Liver (tissue), 9 donors: ENCODE data around the gene KAZN. TPM values are rescaled to one million over a fixed set of nuclear protein-coding genes. Genes with fewer than 3 reads are reported as not detected.

Experiments
- DNase-seq: peaks from one replicate; pipeline ENCODE4 v3.0.0-alpha.2; 2017; ENCODE audit warnings: low spot score
- H3K27ac ChIP-seq, 2 donors: one replicate each; pipeline ENCODE4 v1.7.0; 2013; ENCODE audit warnings: inconsistent platforms in 2 of 2, low read length in 2 of 2, control low read depth in 1 of 2, low read depth in 1 of 2, mild to moderate bottlenecking in 1 of 2
- H3K27me3 ChIP-seq, 4 donors: one replicate each; pipeline versions ENCODE4 v1.6.1 to v1.7.0; 2013; ENCODE audit warnings: low read length in 3 of 4, inconsistent platforms in 1 of 4, mild to moderate bottlenecking in 1 of 4, moderate library complexity in 1 of 4; ENCODE audit not compliant: control insufficient read depth in 4 of 4, insufficient read depth in 4 of 4
- H3K36me3 ChIP-seq, 4 donors: one replicate each; pipeline versions ENCODE4 v1.6.1 to v1.7.0; 2013; ENCODE audit warnings: low read length in 3 of 4, mild to moderate bottlenecking in 3 of 4, low read depth in 1 of 4, moderate library complexity in 1 of 4; ENCODE audit not compliant: control insufficient read depth in 4 of 4, insufficient read depth in 3 of 4
- H3K4me1 ChIP-seq, 4 donors: one replicate each; pipeline versions ENCODE4 v1.6.1 to v1.7.0; 2013; ENCODE audit warnings: low read length in 3 of 4, mild to moderate bottlenecking in 3 of 4, moderate library complexity in 1 of 4; ENCODE audit not compliant: control insufficient read depth in 4 of 4, insufficient read depth in 4 of 4
- H3K4me3 ChIP-seq, 3 donors: one replicate each; pipeline versions ENCODE4 v1.6.1 to v1.7.0; 2013; ENCODE audit warnings: low read length in 3 of 3, control low read depth in 1 of 3, low read depth in 1 of 3, mild to moderate bottlenecking in 1 of 3
- H3K9ac ChIP-seq, 2 donors: one replicate each; pipeline ENCODE4 v1.7.0; 2013; ENCODE audit warnings: low read length in 2 of 2, mild to moderate bottlenecking in 2 of 2, moderate library complexity in 2 of 2, control low read depth in 1 of 2, low read depth in 1 of 2
- H3K9me3 ChIP-seq, 4 donors: one replicate each; pipeline versions ENCODE4 v1.6.1 to v1.7.0; 2013; ENCODE audit warnings: low read length in 3 of 4; ENCODE audit not compliant: control insufficient read depth in 4 of 4
- EGR1 ChIP-seq, 2 donors: IDR thresholded peaks; 2 replicates each; pipeline ENCODE4 v1.6.1; 2016 to 2018; ENCODE audit warnings: antibody characterized with exemption in 2 of 2, low read depth in 2 of 2
- FOXA1 ChIP-seq: IDR thresholded peaks from 2 replicates; pipeline ENCODE4 v1.6.1; 2016; ENCODE audit warnings: antibody characterized with exemption
- FOXA2 ChIP-seq: IDR thresholded peaks from 2 replicates; pipeline ENCODE4 v1.6.1; 2016; ENCODE audit warnings: antibody characterized with exemption
- GABPA ChIP-seq, 2 donors: IDR thresholded peaks in 1 of 2; conservative IDR thresholded peaks in 1 of 2; 2 replicates each; pipeline ENCODE4 v1.6.1; 2016; ENCODE audit warnings: antibody characterized with exemption in 2 of 2, mild to moderate bottlenecking in 1 of 2, moderate library complexity in 1 of 2
- HNF4G ChIP-seq: IDR thresholded peaks from 2 replicates; pipeline ENCODE4 v1.6.1; 2016; ENCODE audit warnings: antibody characterized with exemption
- JUND ChIP-seq, 2 donors: IDR thresholded peaks; 2 replicates each; pipeline ENCODE4 v1.6.1; 2016; ENCODE audit warnings: antibody characterized with exemption in 2 of 2
- RAD21 ChIP-seq, 2 donors: IDR thresholded peaks; 2 replicates each; pipeline ENCODE4 v1.6.1; 2016; ENCODE audit warnings: antibody characterized with exemption in 2 of 2, mild to moderate bottlenecking in 2 of 2
- RXRA ChIP-seq, 2 donors: IDR thresholded peaks; 2 replicates each; pipeline ENCODE4 v1.6.1; 2017 to 2018; ENCODE audit warnings: antibody characterized with exemption in 2 of 2, mild to moderate bottlenecking in 1 of 2
- TAF1 ChIP-seq: conservative IDR thresholded peaks from 2 replicates; pipeline ENCODE4 v1.6.1; 2016; ENCODE audit warnings: antibody characterized with exemption, mild to moderate bottlenecking
- WGBS: extraction: QIAGEN DNeasy Blood & Tissue Kit; methylation state at CpG from one replicate; pipeline ENCODE4 v1.1.7; 2013; 5-methylcytosine and 5-hydroxymethylcytosine counted together
- polyA plus RNA-seq, 2 donors: library from polyadenylated mRNA; stranded (reverse) in 1 of 2; unstranded in 1 of 2; fragments of 200-250 nt in 1 of 2; fragments of >200 nt in 1 of 2; fragmentation: Nextera tagmentation in 1 of 2; extraction: Ambion mirVana in 1 of 2; gene quantifications; one replicate each; pipeline versions ENCODE4 v1.2.1 to v1.2.3, GENCODE V29; 2013 to 2015
- total RNA-seq, 2 donors: library from RNA; depleted of rRNA; stranded (reverse); fragments of >200 nt; gene quantifications; one replicate each; pipeline ENCODE4 v1.2.3, GENCODE V29; 2014
- TF ChIP-seq, protein P1 (sequence below): IDR thresholded peaks from 2 replicates; pipeline ENCODE4 v1.6.1; 2016; ENCODE audit warnings: antibody characterized with exemption
- TF ChIP-seq, protein P2 (sequence below): IDR thresholded peaks from 2 replicates; pipeline ENCODE4 v1.6.1; 2016; ENCODE audit warnings: antibody characterized with exemption, mild to moderate bottlenecking
- TF ChIP-seq, protein P3 (sequence below): IDR thresholded peaks from 2 replicates; pipeline ENCODE4 v1.6.1; 2016; ENCODE audit warnings: antibody characterized with exemption
- donor health status: healthy.
- donor health status: healthy.
- donor health status: healthy.
- donor health status: healthy.
- donor health status: healthy.

KAZN gene
- total and polyA plus RNA-seq, 4 donors = 1.9 to 6.9 (median 2.4) TPM

DNA sequence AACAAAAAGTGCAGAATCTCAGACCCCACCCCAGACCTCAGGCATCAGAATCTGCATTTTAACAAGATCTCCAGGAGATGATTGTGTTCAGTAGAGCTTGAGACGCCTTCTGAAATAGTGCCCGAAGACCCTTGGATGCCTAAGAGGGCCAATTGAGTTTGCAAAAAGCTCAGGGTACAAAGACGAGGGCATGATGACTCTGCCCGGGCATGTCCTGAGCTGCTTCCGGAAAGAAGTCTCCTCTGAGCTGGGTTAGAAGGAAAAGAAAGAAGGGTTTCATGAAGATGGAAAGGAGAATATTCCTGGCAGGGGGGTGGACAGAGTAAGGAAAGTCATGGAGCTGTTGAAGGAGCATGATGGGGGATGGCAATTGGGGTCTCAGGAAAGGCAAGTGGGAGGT is 308.9 kb downstream of the KAZN start (continued):
- TF ChIP-seq, protein P1, sequence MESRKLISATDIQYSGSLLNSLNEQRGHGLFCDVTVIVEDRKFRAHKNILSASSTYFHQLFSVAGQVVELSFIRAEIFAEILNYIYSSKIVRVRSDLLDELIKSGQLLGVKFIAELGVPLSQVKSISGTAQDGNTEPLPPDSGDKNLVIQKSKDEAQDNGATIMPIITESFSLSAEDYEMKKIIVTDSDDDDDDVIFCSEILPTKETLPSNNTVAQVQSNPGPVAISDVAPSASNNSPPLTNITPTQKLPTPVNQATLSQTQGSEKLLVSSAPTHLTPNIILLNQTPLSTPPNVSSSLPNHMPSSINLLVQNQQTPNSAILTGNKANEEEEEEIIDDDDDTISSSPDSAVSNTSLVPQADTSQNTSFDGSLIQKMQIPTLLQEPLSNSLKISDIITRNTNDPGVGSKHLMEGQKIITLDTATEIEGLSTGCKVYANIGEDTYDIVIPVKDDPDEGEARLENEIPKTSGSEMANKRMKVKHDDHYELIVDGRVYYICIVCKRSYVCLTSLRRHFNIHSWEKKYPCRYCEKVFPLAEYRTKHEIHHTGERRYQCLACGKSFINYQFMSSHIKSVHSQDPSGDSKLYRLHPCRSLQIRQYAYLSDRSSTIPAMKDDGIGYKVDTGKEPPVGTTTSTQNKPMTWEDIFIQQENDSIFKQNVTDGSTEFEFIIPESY = no peak
- TF ChIP-seq TAF1 = no peak
- no peak for TF ChIP-seq RAD21 (IDR thresholded peaks at IDR 0.05)
- TF ChIP-seq HNF4G = no peak

DNA sequence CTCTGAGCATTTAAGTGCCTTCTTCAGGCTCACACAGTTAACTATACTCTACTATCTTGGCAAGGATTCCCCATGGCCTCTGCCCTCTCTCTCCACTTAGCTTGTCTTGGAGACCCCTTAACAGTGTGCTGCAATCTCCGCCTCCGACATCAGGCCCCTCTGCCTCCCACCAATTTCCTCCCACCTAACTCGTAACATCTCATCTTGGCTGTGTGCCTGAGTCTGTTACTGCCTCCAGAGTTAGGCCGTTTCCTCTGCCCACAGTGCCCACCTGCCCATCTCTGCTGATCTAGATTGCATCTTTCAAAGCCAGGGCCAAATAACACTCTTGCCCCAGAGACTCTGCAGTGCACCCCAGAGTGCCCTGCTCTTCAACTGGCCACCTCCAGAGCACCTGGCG is 310.8 kb downstream of the KAZN start:
- Histone ChIP-seq H3K9ac (no peak overlapping the region), H3K4me3 (no peak overlapping the region), H3K9me3 (no peaks in the 10 kb centered on the region), H3K36me3 (no peaks in the 10 kb centered on the region), H3K27me3 (no peaks in the 10 kb centered on the region), H3K4me1 (no peaks in the 10 kb centered on the region), H3K27ac (no peak overlapping the region)
- no peak for TF ChIP-seq EGR1 (IDR thresholded peaks at IDR 0.05; ENCODE audit: low read depth in 2 of 2)
- DNase-seq = no peak
- 83% methylated on average over 5 of the region's 5 CpGs for WGBS

DNA sequence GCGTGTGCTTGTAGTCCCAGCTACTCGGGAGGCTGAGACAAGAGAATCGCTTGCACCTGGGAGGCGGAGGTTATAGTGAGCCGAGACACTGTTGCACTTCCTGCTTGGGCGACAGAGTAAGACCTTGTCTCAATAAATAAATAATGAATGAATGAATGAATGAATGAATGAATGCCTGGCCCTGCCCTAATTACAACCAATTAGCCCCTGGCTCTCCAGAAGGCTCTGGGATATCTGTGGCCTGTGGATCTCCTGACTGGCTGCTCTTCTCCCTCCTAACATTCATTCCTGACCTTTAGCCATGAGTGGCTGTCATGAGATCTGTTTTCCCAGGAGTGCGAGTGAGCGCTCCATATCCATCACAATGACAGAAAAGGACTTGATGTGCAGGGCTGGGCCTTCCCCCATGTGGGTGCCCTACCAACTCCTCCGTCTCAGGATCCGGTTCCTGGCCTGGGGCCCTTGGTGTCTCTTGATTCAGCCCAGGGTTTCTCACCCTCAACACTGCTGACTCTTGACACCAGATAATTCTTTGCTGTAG is 311.5 kb downstream of the KAZN start:
- no peaks in the 10 kb centered on the region for H3K36me3 ChIP-seq
- 92% methylated on average over 10 of the region's 10 CpGs for WGBS
- H3K27ac ChIP-seq = no peak overlapping the region
- H3K9ac ChIP-seq = no peak overlapping the region
- no peaks in the 10 kb centered on the region for H3K27me3 ChIP-seq
- no peaks in the 10 kb centered on the region for H3K4me1 ChIP-seq
- no peak overlapping the region for H3K4me3 ChIP-seq
- H3K9me3 ChIP-seq = no peaks in the 10 kb centered on the region
- TF ChIP-seq, protein P2, sequence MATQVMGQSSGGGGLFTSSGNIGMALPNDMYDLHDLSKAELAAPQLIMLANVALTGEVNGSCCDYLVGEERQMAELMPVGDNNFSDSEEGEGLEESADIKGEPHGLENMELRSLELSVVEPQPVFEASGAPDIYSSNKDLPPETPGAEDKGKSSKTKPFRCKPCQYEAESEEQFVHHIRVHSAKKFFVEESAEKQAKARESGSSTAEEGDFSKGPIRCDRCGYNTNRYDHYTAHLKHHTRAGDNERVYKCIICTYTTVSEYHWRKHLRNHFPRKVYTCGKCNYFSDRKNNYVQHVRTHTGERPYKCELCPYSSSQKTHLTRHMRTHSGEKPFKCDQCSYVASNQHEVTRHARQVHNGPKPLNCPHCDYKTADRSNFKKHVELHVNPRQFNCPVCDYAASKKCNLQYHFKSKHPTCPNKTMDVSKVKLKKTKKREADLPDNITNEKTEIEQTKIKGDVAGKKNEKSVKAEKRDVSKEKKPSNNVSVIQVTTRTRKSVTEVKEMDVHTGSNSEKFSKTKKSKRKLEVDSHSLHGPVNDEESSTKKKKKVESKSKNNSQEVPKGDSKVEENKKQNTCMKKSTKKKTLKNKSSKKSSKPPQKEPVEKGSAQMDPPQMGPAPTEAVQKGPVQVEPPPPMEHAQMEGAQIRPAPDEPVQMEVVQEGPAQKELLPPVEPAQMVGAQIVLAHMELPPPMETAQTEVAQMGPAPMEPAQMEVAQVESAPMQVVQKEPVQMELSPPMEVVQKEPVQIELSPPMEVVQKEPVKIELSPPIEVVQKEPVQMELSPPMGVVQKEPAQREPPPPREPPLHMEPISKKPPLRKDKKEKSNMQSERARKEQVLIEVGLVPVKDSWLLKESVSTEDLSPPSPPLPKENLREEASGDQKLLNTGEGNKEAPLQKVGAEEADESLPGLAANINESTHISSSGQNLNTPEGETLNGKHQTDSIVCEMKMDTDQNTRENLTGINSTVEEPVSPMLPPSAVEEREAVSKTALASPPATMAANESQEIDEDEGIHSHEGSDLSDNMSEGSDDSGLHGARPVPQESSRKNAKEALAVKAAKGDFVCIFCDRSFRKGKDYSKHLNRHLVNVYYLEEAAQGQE = no peak
- no peak for TF ChIP-seq FOXA1
- no peak for TF ChIP-seq FOXA2
- TF ChIP-seq, protein P3, sequence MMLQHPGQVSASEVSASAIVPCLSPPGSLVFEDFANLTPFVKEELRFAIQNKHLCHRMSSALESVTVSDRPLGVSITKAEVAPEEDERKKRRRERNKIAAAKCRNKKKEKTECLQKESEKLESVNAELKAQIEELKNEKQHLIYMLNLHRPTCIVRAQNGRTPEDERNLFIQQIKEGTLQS = no peak
- TF ChIP-seq RAD21 (IDR thresholded peaks at IDR 0.05) = no peak
- TF ChIP-seq GABPA (IDR thresholded peaks at IDR 0.05 in 1 of 2, conservative IDR thresholded peaks at IDR 0.05 in 1 of 2) = no peak
- no peak for TF ChIP-seq JUND (IDR thresholded peaks at IDR 0.05)
- no peak for TF ChIP-seq RXRA (IDR thresholded peaks at IDR 0.05)
- no peak for DNase-seq
